Endothelial cell (in vitro differentiated cells): ENCODE data around the gene ANKZF1. TPM values are rescaled to one million over a fixed set of nuclear protein-coding genes. Genes with fewer than 3 reads are reported as not detected.

ENCODE experiments used
- DNase-seq: peaks from one replicate; pipeline ENCODE4 v3.0.0; 2021; ENCODE audit warnings: low spot score
- H3K27ac Mint-ChIP-seq: one replicate; pipeline ENCODE4 v1.8.0; 2021; ENCODE audit warnings: mixed read lengths, inconsistent platforms; ENCODE audit not compliant: unreplicated experiment
- H3K27me3 Mint-ChIP-seq: one replicate; pipeline ENCODE4 v1.8.0; 2021; ENCODE audit warnings: mild to moderate bottlenecking, moderate library complexity, mixed read lengths, inconsistent platforms; ENCODE audit not compliant: unreplicated experiment
- H3K36me3 Mint-ChIP-seq: one replicate; pipeline ENCODE4 v1.8.0; 2021; ENCODE audit warnings: mild to moderate bottlenecking, low read depth, mixed read lengths, inconsistent platforms; ENCODE audit not compliant: unreplicated experiment
- H3K4me1 Mint-ChIP-seq: one replicate; pipeline ENCODE4 v1.8.0; 2021; ENCODE audit warnings: mild to moderate bottlenecking, mixed read lengths, inconsistent platforms; ENCODE audit not compliant: unreplicated experiment
- H3K4me3 Mint-ChIP-seq: one replicate; pipeline ENCODE4 v1.8.0; 2021; ENCODE audit warnings: mild to moderate bottlenecking, mixed read lengths, inconsistent platforms; ENCODE audit not compliant: unreplicated experiment
- H3K9me3 Mint-ChIP-seq: one replicate; pipeline ENCODE4 v1.8.0; 2021; ENCODE audit warnings: mixed read lengths, inconsistent platforms; ENCODE audit not compliant: unreplicated experiment
- CTCF ChIP-seq: fragments of 200-600 bp; sonication (generic); IDR thresholded peaks from one replicate; pipeline ENCODE4 v1.5.0; 2021; ENCODE audit warnings: antibody characterized with exemption; ENCODE audit not compliant: unreplicated experiment
- total RNA-seq: library from RNA; stranded (reverse); fragmentation: NEBNext Ultra II Directional; extraction: Animal tissue kit (Norgen Biotek cat#: 25700); gene quantifications from one replicate; pipeline ENCODE4 v1.2.1, GENCODE V29; 2021; ENCODE audit not compliant: unreplicated experiment

The ANKZF1 gene
- total RNA-seq, 1 donor from 2014 or later: 43.8 TPM

GRCh38 chr2:219205981-219206327, 23.7 kb upstream of the ANKZF1 start:
- H3K27me3 Mint-ChIP-seq: peaks cover 7% of the 10 kb centered on the region
- peak overlapping the region; percentile 85 for H3K27ac Mint-ChIP-seq
- peak overlapping the region; percentile 94 for H3K4me3 Mint-ChIP-seq
- no peak for DNase-seq
- peaks cover 14% of the 10 kb centered on the region for H3K36me3 Mint-ChIP-seq
- no peaks in the 10 kb centered on the region for H3K9me3 Mint-ChIP-seq
- no peak for TF ChIP-seq CTCF
- H3K4me1 Mint-ChIP-seq: peaks cover 17% of the 10 kb centered on the region

DNA sequence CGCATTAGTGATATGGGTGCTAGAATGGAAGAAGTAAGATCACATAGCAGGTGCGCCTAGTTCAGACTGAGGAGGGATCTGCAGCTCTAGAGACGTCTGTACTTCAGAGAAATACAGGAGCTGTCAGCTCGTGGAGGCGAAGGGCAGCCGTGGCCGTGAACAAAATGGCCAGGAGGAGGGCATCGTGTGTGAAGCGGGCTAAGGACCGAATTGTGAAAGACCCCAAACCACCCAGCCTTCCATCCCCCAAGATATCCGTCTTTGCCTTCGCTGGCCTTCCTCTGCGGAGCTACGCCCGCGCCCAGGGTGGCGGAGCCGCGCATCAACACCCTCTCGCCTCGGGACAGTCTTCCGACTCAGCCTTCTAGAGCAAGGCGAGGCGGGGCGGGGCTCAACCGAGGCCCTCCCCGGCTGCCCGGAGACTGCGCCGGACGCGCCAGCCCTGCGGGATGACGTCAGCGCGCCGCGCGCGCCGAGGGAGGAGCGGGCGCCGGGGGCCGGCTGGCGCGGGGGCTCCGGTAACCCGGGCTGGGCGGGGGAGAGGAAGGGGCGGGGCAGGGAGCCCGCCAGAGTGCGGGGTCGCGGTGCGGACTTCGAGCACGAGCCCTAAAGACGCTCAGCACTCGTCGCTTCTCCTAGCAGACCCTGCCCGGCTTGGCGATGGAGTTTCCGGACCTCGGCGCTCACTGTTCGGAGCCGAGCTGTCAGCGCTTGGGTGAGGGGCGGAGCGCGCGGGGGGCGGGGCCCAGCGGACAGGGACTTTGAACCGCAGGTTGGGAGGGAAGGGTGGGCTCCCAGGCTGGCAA, 23.1 kb upstream of the ANKZF1 start, which contains the start of gene ZFAND2B:
Gene ZFAND2B, plus strand, starts transcription at position 455 of the 806 bp plus-strand sequence. Its CDS starts 206 bp downstream, at position 661.
- no peak for TF ChIP-seq CTCF

GRCh38 chr2:219207134-219207883, 22.3 kb upstream of the ANKZF1 start:
- peaks cover 8% of the 10 kb centered on the region for H3K27me3 Mint-ChIP-seq
- TF ChIP-seq CTCF: no peak
- H3K9me3 Mint-ChIP-seq: no peaks in the 10 kb centered on the region
- peaks cover 14% of the 10 kb centered on the region for H3K36me3 Mint-ChIP-seq
- no peak overlapping the region for H3K27ac Mint-ChIP-seq
- DNase-seq: no peak
- H3K4me3 Mint-ChIP-seq: peak overlapping the region; percentile 83
- H3K4me1 Mint-ChIP-seq: peaks cover 17% of the 10 kb centered on the region

More for the DNA sequence above, 23.1 kb upstream of the ANKZF1 start, which contains the start of gene ZFAND2B:
- Mint-ChIP-seq H3K27ac (peak within 1 kb of the TSS; percentile 85), H3K4me3 (peak within 1 kb of the TSS; percentile 94), H3K4me1 (peaks cover 17% of the 10 kb centered on the region), H3K27me3 (peaks cover 7% of the 10 kb centered on the region), H3K9me3 (no peaks in the 10 kb centered on the region), H3K36me3 (peaks cover 14% of the 10 kb centered on the region)
- DNase-seq: peak; percentile 96

- peaks cover 17% of the 10 kb centered on the region for H3K4me1 Mint-ChIP-seq
- no peak for TF ChIP-seq CTCF
- H3K9me3 Mint-ChIP-seq: no peaks in the 10 kb centered on the region
- peaks cover 14% of the 10 kb centered on the region for H3K36me3 Mint-ChIP-seq
- DNase-seq: no peak
- H3K27me3 Mint-ChIP-seq: peaks cover 8% of the 10 kb centered on the region
- no peak overlapping the region for H3K27ac Mint-ChIP-seq
- H3K4me3 Mint-ChIP-seq: peak overlapping the region; percentile 39
Observed at GRCh38 chr2:219207884-219208740, 21.5 kb upstream of the ANKZF1 start.
